ENCODE results near the gene ITPA. TPM values are rescaled to one million over a fixed set of nuclear protein-coding genes. Genes with fewer than 3 reads are reported as not detected.

ITPA gene
- polyA plus RNA-seq, 1 experiment: 35.0 TPM

GRCh38 chr20:3192226-3193015 is 16.9 kb upstream of the ITPA start:
- no peak for TF ChIP-seq CTCF (IDR thresholded peaks at IDR 0.05; ENCODE audit: insufficient read depth, low read depth, low read length)
- CTCF ChIA-PET: interaction anchor here (1.2 kb wide), 1 partner anchor 8 kb away, joined by 3 read pairs; no protein-coding TSS in a partner anchor
- Histone ChIP-seq H3K4me3 (ENCODE audit: low read depth, low read length) (no peak overlapping the region), H3K36me3 (ENCODE audit: control insufficient read depth, insufficient read depth, low read length) (peaks cover 42% of the 10 kb centered on the region), H3K27me3 (ENCODE audit: control insufficient read depth, insufficient read depth, low read length) (no peaks in the 10 kb centered on the region)
- POLR2A ChIA-PET: no interaction called here
- DNase-seq (ENCODE audit: low read depth): no peak

GRCh38 chr20:3193806-3194616 is 15.3 kb upstream of the ITPA start:
- ChIA-PET POLR2A (no interaction called here), CTCF (interaction anchor here (0.6 to 1.2 kb wide), 2 partner anchors 10 to 61 kb away, joined by 3 read pairs; no protein-coding TSS in a partner anchor)
- Histone ChIP-seq H3K36me3 (ENCODE audit: control insufficient read depth, insufficient read depth, low read length) (peaks cover 42% of the 10 kb centered on the region), H3K27me3 (ENCODE audit: control insufficient read depth, insufficient read depth, low read length) (no peaks in the 10 kb centered on the region), H3K4me3 (ENCODE audit: low read depth, low read length) (no peak overlapping the region)
- no peak for TF ChIP-seq CTCF (IDR thresholded peaks at IDR 0.05; ENCODE audit: insufficient read depth, low read depth, low read length)
- no peak for DNase-seq (ENCODE audit: low read depth)

GRCh38 chr20:3194617-3195280 is 14.5 kb upstream of the ITPA start:
- TF ChIP-seq CTCF (IDR thresholded peaks at IDR 0.05; ENCODE audit: insufficient read depth, low read depth, low read length): no peak
- Histone ChIP-seq H3K4me3 (ENCODE audit: low read depth, low read length) (no peak overlapping the region), H3K36me3 (ENCODE audit: control insufficient read depth, insufficient read depth, low read length) (peaks cover 49% of the 10 kb centered on the region), H3K27me3 (ENCODE audit: control insufficient read depth, insufficient read depth, low read length) (no peaks in the 10 kb centered on the region)
- POLR2A ChIA-PET: no interaction called here
- CTCF ChIA-PET: interaction anchor here (0.7 kb wide), 1 partner anchor 9 kb away, joined by 3 read pairs; no protein-coding TSS in a partner anchor
- no peak for DNase-seq (ENCODE audit: low read depth)

GRCh38 chr20:3195590-3196237 is 13.6 kb upstream of the ITPA start:
- H3K4me3 ChIP-seq (ENCODE audit: low read depth, low read length): no peak overlapping the region
- POLR2A ChIA-PET: no interaction called here
- CTCF ChIA-PET: interaction anchor here (0.7 kb wide), 1 partner anchor 8 kb away, joined by 3 read pairs; no protein-coding TSS in a partner anchor
- peaks cover 47% of the 10 kb centered on the region for H3K36me3 ChIP-seq (ENCODE audit: control insufficient read depth, insufficient read depth, low read length)
- H3K27me3 ChIP-seq (ENCODE audit: control insufficient read depth, insufficient read depth, low read length): no peaks in the 10 kb centered on the region
- no peak for DNase-seq (ENCODE audit: low read depth)
- no peak for TF ChIP-seq CTCF (IDR thresholded peaks at IDR 0.05; ENCODE audit: insufficient read depth, low read depth, low read length)

All from BJ (cell line).